ENCODE data around the gene SRBD1. TPM values are rescaled to one million over a fixed set of nuclear protein-coding genes. Genes with fewer than 3 reads are reported as not detected.

The SRBD1 gene
- total and polyA plus RNA-seq, 2 experiments from 2014 or later, result 27.4 to 46.3 TPM

DNA sequence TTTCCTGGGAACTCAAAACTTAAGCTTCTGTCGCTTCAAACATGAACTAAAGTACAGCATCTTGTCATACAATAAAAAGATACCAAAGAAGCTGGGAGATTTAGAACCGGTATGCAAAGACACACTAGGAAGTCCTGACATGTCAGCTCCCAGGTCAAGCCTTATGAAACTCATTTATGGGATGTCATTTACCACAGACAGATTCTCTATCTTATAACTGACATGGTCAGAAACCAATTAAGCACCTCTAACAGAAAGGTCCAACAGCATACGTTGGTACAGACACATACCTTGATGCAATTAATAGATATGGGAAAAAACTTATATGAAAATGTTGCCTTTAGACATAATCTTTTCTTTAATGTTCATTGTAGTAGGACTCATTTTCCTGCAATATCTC lies 169.0 kb downstream of the SRBD1 start:
- no peaks in the 10 kb centered on the region for H3K27me3 ChIP-seq (ENCODE audit: insufficient read depth)
- no peak overlapping the region for H3K27ac ChIP-seq (ENCODE audit: low read depth)
- H3F3A ChIP-seq (replicated peaks; ENCODE audit: low read depth), result no peaks in the 10 kb centered on the region
- ATAC-seq (no peak), DNase-seq (ENCODE audit: low spot score) (no peak)
- peaks cover 12% of the 10 kb centered on the region for H3K36me3 Mint-ChIP-seq (ENCODE audit: low read depth)
- H2AFZ ChIP-seq, result no peak overlapping the region
- H4K20me1 ChIP-seq (replicated peaks; ENCODE audit: insufficient read depth), result no peaks in the 10 kb centered on the region
- no peak overlapping the region for H3K4me2 ChIP-seq
- no peaks in the 10 kb centered on the region for H3K79me2 ChIP-seq (replicated peaks; ENCODE audit: insufficient read depth)
- TF ChIP-seq, protein P1, sequence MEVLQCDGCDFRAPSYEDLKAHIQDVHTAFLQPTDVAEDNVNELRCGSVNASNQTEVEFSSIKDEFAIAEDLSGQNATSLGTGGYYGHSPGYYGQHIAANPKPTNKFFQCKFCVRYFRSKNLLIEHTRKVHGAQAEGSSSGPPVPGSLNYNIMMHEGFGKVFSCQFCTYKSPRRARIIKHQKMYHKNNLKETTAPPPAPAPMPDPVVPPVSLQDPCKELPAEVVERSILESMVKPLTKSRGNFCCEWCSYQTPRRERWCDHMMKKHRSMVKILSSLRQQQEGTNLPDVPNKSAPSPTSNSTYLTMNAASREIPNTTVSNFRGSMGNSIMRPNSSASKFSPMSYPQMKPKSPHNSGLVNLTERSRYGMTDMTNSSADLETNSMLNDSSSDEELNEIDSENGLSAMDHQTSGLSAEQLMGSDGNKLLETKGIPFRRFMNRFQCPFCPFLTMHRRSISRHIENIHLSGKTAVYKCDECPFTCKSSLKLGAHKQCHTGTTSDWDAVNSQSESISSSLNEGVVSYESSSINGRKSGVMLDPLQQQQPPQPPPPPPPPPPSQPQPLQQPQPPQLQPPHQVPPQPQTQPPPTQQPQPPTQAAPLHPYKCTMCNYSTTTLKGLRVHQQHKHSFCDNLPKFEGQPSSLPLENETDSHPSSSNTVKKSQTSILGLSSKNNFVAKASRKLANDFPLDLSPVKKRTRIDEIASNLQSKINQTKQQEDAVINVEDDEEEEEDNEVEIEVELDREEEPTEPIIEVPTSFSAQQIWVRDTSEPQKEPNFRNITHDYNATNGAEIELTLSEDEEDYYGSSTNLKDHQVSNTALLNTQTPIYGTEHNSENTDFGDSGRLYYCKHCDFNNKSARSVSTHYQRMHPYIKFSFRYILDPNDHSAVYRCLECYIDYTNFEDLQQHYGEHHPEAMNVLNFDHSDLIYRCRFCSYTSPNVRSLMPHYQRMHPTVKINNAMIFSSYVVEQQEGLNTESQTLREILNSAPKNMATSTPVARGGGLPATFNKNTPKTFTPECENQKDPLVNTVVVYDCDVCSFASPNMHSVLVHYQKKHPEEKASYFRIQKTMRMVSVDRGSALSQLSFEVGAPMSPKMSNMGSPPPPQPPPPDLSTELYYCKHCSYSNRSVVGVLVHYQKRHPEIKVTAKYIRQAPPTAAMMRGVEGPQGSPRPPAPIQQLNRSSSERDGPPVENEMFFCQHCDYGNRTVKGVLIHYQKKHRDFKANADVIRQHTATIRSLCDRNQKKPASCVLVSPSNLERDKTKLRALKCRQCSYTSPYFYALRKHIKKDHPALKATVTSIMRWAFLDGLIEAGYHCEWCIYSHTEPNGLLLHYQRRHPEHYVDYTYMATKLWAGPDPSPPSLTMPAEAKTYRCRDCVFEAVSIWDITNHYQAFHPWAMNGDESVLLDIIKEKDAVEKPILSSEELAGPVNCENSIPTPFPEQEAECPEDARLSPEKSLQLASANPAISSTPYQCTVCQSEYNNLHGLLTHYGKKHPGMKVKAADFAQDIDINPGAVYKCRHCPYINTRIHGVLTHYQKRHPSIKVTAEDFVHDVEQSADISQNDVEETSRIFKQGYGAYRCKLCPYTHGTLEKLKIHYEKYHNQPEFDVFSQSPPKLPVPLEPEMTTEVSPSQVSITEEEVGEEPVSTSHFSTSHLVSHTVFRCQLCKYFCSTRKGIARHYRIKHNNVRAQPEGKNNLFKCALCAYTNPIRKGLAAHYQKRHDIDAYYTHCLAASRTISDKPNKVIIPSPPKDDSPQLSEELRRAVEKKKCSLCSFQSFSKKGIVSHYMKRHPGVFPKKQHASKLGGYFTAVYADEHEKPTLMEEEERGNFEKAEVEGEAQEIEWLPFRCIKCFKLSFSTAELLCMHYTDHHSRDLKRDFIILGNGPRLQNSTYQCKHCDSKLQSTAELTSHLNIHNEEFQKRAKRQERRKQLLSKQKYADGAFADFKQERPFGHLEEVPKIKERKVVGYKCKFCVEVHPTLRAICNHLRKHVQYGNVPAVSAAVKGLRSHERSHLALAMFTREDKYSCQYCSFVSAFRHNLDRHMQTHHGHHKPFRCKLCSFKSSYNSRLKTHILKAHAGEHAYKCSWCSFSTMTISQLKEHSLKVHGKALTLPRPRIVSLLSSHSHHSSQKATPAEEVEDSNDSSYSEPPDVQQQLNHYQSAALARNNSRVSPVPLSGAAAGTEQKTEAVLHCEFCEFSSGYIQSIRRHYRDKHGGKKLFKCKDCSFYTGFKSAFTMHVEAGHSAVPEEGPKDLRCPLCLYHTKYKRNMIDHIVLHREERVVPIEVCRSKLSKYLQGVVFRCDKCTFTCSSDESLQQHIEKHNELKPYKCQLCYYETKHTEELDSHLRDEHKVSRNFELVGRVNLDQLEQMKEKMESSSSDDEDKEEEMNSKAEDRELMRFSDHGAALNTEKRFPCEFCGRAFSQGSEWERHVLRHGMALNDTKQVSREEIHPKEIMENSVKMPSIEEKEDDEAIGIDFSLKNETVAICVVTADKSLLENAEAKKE (CRISPR knock-in tag; IDR thresholded peaks at IDR 0.05), result no peak
- TF ChIP-seq CREB1 (CRISPR knock-in tag; IDR thresholded peaks at IDR 0.05; ENCODE audit: low read depth), result no peak
- H3K4me3 ChIP-seq, result no peak overlapping the region
- H3K36me3 ChIP-seq (ENCODE audit: insufficient read depth), result no peaks in the 10 kb centered on the region
- H3K27me3 Mint-ChIP-seq (ENCODE audit: insufficient read depth, low read depth, poor library complexity), result peaks cover 3% of the 10 kb centered on the region
- H3K9me3 Mint-ChIP-seq, result peaks cover 6% of the 10 kb centered on the region; the same call in 2 of the 3 replicates
- no peaks in the 10 kb centered on the region for H3K9me2 ChIP-seq (ENCODE audit: insufficient read depth)
- no peaks in the 10 kb centered on the region; the same call in 2 of the 3 replicates for H3K4me1 Mint-ChIP-seq
- H3K4me3 Mint-ChIP-seq, result no peak overlapping the region
- H3K4me1 ChIP-seq (ENCODE audit: insufficient read depth), result no peaks in the 10 kb centered on the region
- H3K27ac Mint-ChIP-seq, result no peak overlapping the region

DNA sequence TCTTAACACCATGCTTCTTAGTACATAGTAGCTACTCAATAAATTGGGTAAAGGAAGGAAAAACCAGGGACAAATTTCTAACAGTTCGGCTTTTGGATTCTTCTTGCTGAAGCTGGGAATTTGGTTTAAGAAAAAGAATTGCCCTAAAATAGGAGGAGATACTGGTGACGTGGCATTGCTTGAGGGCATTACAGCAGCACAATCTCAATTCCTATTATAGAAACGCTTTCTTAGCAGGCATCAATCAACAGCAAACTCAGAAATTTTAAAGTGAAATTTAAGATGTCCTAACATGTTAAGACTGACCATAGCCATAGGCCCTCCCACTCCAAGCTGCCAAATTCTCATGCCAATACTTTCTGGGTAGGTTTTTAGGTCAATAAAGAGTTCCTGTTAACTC lies 169.5 kb downstream of the SRBD1 start:
- Histone ChIP-seq H3K27ac (ENCODE audit: low read depth) (no peak overlapping the region), H3K4me2 (no peak overlapping the region), H2AFZ (no peak overlapping the region), H3K36me3 (ENCODE audit: insufficient read depth) (no peaks in the 10 kb centered on the region), H3K4me1 (ENCODE audit: insufficient read depth) (no peaks in the 10 kb centered on the region), H3K27me3 (ENCODE audit: insufficient read depth) (no peaks in the 10 kb centered on the region), H4K20me1 (replicated peaks; ENCODE audit: insufficient read depth) (no peaks in the 10 kb centered on the region), H3F3A (replicated peaks; ENCODE audit: low read depth) (no peaks in the 10 kb centered on the region), H3K79me2 (replicated peaks; ENCODE audit: insufficient read depth) (no peaks in the 10 kb centered on the region), H3K4me3 (no peak overlapping the region), H3K9me2 (ENCODE audit: insufficient read depth) (no peaks in the 10 kb centered on the region)
- ATAC-seq (no peak), DNase-seq (ENCODE audit: low spot score) (no peak)
- Mint-ChIP-seq H3K9me3 (peaks cover 6% of the 10 kb centered on the region; the same call in 2 of the 3 replicates), H3K36me3 (ENCODE audit: low read depth) (peaks cover 13% of the 10 kb centered on the region), H3K27ac (no peak overlapping the region), H3K27me3 (ENCODE audit: insufficient read depth, low read depth, poor library complexity) (peaks cover 3% of the 10 kb centered on the region), H3K4me3 (no peak overlapping the region), H3K4me1 (no peaks in the 10 kb centered on the region; the same call in 2 of the 3 replicates)
- TF ChIP-seq POLR2AphosphoS5 (IDR thresholded peaks at IDR 0.05; ENCODE audit: low read depth) (no peak), CREB1 (CRISPR knock-in tag; IDR thresholded peaks at IDR 0.05; ENCODE audit: low read depth) (no peak), EZH2phosphoT487 (IDR thresholded peaks at IDR 0.05; ENCODE audit: unreplicated experiment) (no peak), ZNF331 (CRISPR knock-in tag; IDR thresholded peaks at IDR 0.05; ENCODE audit: low read depth) (no peak), NANOG (IDR thresholded peaks at IDR 0.05; ENCODE audit: borderline replicate concordance) (no peak)
- TF ChIP-seq, protein P1 (CRISPR knock-in tag; IDR thresholded peaks at IDR 0.05), result no peak
